ENCODE results near the gene ZNF652.

GRCh38 chr17:49362723-49363117 lies 670 bp upstream of the ZNF652 start:
- TF ChIP-seq, protein P1, sequence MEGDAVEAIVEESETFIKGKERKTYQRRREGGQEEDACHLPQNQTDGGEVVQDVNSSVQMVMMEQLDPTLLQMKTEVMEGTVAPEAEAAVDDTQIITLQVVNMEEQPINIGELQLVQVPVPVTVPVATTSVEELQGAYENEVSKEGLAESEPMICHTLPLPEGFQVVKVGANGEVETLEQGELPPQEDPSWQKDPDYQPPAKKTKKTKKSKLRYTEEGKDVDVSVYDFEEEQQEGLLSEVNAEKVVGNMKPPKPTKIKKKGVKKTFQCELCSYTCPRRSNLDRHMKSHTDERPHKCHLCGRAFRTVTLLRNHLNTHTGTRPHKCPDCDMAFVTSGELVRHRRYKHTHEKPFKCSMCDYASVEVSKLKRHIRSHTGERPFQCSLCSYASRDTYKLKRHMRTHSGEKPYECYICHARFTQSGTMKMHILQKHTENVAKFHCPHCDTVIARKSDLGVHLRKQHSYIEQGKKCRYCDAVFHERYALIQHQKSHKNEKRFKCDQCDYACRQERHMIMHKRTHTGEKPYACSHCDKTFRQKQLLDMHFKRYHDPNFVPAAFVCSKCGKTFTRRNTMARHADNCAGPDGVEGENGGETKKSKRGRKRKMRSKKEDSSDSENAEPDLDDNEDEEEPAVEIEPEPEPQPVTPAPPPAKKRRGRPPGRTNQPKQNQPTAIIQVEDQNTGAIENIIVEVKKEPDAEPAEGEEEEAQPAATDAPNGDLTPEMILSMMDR (conservative IDR thresholded peaks at IDR 0.05; ENCODE audit: low read depth, low read length) = no peak
- no peak for TF ChIP-seq EZH2phosphoT487 (IDR thresholded peaks at IDR 0.05; ENCODE audit: borderline replicate concordance, low read length)
